Epithelial cell of proximal tubule (primary cell): Measurements from ENCODE around the gene ZNF32. TPM values are rescaled to one million over a fixed set of nuclear protein-coding genes. Genes with fewer than 3 reads are reported as not detected.

Experiments used
- DNase-seq: peaks from one replicate; pipeline ENCODE4 v3.0.0-alpha.2; 2011; ENCODE audit warnings: low read depth
- H3K4me3 ChIP-seq: 2 replicates; pipeline ENCODE4 v1.5.1; 2011; ENCODE audit warnings: low read depth, mild to moderate bottlenecking, low read length
- CTCF ChIP-seq: conservative IDR thresholded peaks from 2 replicates; pipeline ENCODE4 v1.5.1; 2012; ENCODE audit warnings: low read depth, mild to moderate bottlenecking, low read length
- total RNA-seq: library from RNA; depleted of rRNA; stranded (reverse); fragments of >200 nt; gene quantifications from 2 replicates; pipeline ENCODE4 v1.2.3, GENCODE V29; 2015

ZNF32 gene
- total RNA-seq, 1 donor from 2014 or later: 32.1 TPM

- no peak for TF ChIP-seq CTCF
- no peak for DNase-seq
These were observed 44.9 kb upstream of the ZNF32 start for GRCh38 chr10:43693602-43694001.

GRCh38 chr10:43692051-43692825 lies 43.6 kb upstream of the ZNF32 start:
- TF ChIP-seq CTCF: no peak
- H3K4me3 ChIP-seq: no peak overlapping the region
- no peak for DNase-seq

More at GRCh38 chr10:43693602-43694001, 44.9 kb upstream of the ZNF32 start:
- H3K4me3 ChIP-seq: no peak overlapping the region

- no peak for DNase-seq
- H3K4me3 ChIP-seq: no peak overlapping the region
- TF ChIP-seq CTCF: peak; percentile 17
These were observed 42.8 kb upstream of the ZNF32 start for GRCh38 chr10:43691485-43691884.

GRCh38 chr10:43689955-43690771 lies 41.5 kb upstream of the ZNF32 start:
- DNase-seq: peak; percentile 10
- TF ChIP-seq CTCF: peak; percentile 77
- H3K4me3 ChIP-seq: peak overlapping the region; percentile 62

- no peak for DNase-seq
- H3K4me3 ChIP-seq: peak overlapping the region; percentile 62
- TF ChIP-seq CTCF: no peak
These were observed 40.9 kb upstream of the ZNF32 start for GRCh38 chr10:43689618-43689954.

- DNase-seq: no peak
- TF ChIP-seq CTCF: no peak
- peak overlapping the region; percentile 62 for H3K4me3 ChIP-seq
These were observed 40.4 kb upstream of the ZNF32 start for GRCh38 chr10:43689007-43689491.
